Measurements from ENCODE around the gene FOXM1.

Gene FOXM1

GRCh38 chr12:2836574-2836973 is 40.4 kb downstream of the FOXM1 start:
- no peak for DNase-seq (ENCODE audit: low spot score)

GRCh38 chr12:2835691-2836403 is 41.1 kb downstream of the FOXM1 start:
- DNase-seq (ENCODE audit: low spot score) = no peak

GRCh38 chr12:2834581-2835491 is 42.1 kb downstream of the FOXM1 start, which contains the start of gene NRIP2:
Gene NRIP2, minus strand, starts transcription at chr12:2835035. Its CDS starts 52 bp downstream, at chr12:2834983.
- no peak for DNase-seq (ENCODE audit: low spot score)

- DNase-seq (ENCODE audit: low spot score) = no peak
These were observed 43.2 kb downstream of the FOXM1 start for GRCh38 chr12:2833810-2834209.

- no peak for DNase-seq (ENCODE audit: low spot score)
These were observed 43.6 kb downstream of the FOXM1 start for GRCh38 chr12:2833327-2833726.

- no peak for DNase-seq (ENCODE audit: low spot score)
These were observed 44.3 kb downstream of the FOXM1 start for GRCh38 chr12:2832550-2833127.

GRCh38 chr12:2829275-2829674 is 47.7 kb downstream of the FOXM1 start:
- no peak for DNase-seq (ENCODE audit: low spot score)

GRCh38 chr12:2826721-2827515 is 50.1 kb downstream of the FOXM1 start:
- no peak for DNase-seq (ENCODE audit: low spot score)

GRCh38 chr12:2826036-2826435 is 50.9 kb downstream of the FOXM1 start:
- DNase-seq (ENCODE audit: low spot score) = no peak

- DNase-seq (ENCODE audit: low spot score) = no peak
These were observed 51.8 kb downstream of the FOXM1 start for GRCh38 chr12:2825132-2825531.

GRCh38 chr12:2824541-2824940 is 52.4 kb downstream of the FOXM1 start:
- DNase-seq (ENCODE audit: low spot score) = no peak

GRCh38 chr12:2823483-2823882 is 53.5 kb downstream of the FOXM1 start:
- no peak for DNase-seq (ENCODE audit: low spot score)

GRCh38 chr12:2820432-2820831 is 56.5 kb downstream of the FOXM1 start:
- no peak for DNase-seq (ENCODE audit: low spot score)

- no peak for DNase-seq (ENCODE audit: low spot score)
These were observed 57.2 kb downstream of the FOXM1 start for GRCh38 chr12:2819810-2820209.

GRCh38 chr12:2813214-2814185 is 63.5 kb downstream of the FOXM1 start:
- DNase-seq (ENCODE audit: low spot score) = peak; percentile 63

- peak; percentile 97 for DNase-seq (ENCODE audit: low spot score)
These were observed 64.4 kb downstream of the FOXM1 start, which contains the start of gene ITFG2 for GRCh38 chr12:2812290-2813213. Gene ITFG2, plus strand, starts transcription at chr12:2812668. Its CDS starts 93 bp downstream, at chr12:2812761.

- no peak for DNase-seq (ENCODE audit: low spot score)
These were observed 65.2 kb downstream of the FOXM1 start for GRCh38 chr12:2811801-2812200.
